DND-41 (cell line): Measurements from ENCODE around the gene ACAD8.

Experiments used
- EZH2 ChIP-seq: IDR thresholded peaks from 3 replicates; pipeline ENCODE4 v1.6.1; 2012; ENCODE audit warnings: borderline replicate concordance, low read depth, mild to moderate bottlenecking, moderate library complexity, low read length, inconsistent platforms; ENCODE audit not compliant: severe bottlenecking
- TF ChIP-seq, protein P1 (sequence below): IDR thresholded peaks from 2 replicates; pipeline ENCODE4 v1.5.1; 2012; ENCODE audit warnings: borderline replicate concordance, low read length, moderate library complexity, mild to moderate bottlenecking; ENCODE audit not compliant: poor library complexity, severe bottlenecking; ENCODE audit errors: extremely low read depth

DNA sequence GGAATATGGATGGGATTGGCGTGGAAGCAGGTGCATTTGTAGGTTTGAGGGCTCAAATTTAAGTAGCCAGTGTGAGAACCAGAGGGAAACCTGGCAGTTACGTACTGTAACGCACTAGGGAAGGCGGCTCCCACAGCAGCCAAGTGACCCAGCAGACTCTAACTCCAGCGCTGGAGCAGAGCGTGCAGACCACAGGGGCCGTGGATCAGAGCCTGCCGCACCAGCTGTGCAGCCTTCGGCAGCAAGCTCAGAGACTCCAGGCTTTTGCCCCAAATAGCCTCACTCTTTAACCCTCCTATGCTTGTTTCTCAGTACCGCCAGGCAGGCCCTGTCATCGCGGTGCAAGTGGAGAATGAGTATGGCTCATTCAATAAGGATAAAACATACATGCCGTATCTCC lies 35.1 kb downstream of the ACAD8 start:
- TF ChIP-seq, protein P1, sequence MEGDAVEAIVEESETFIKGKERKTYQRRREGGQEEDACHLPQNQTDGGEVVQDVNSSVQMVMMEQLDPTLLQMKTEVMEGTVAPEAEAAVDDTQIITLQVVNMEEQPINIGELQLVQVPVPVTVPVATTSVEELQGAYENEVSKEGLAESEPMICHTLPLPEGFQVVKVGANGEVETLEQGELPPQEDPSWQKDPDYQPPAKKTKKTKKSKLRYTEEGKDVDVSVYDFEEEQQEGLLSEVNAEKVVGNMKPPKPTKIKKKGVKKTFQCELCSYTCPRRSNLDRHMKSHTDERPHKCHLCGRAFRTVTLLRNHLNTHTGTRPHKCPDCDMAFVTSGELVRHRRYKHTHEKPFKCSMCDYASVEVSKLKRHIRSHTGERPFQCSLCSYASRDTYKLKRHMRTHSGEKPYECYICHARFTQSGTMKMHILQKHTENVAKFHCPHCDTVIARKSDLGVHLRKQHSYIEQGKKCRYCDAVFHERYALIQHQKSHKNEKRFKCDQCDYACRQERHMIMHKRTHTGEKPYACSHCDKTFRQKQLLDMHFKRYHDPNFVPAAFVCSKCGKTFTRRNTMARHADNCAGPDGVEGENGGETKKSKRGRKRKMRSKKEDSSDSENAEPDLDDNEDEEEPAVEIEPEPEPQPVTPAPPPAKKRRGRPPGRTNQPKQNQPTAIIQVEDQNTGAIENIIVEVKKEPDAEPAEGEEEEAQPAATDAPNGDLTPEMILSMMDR = no peak
- no peak for TF ChIP-seq EZH2
